DND-41 (cell line): ENCODE results near the gene MTHFR.

Source experiments
- ATAC-seq: fragments of 200-7000 bp; cut with Tn5 transposase; 3 replicates; pipeline ENCODE4 v1.9.1; 2021; ENCODE audit warnings: low read depth; ENCODE audit not compliant: insufficient read depth
- DNase-seq: peaks from one replicate; pipeline ENCODE4 v3.0.0-alpha.2; 2020
- H2AFZ ChIP-seq: 2 replicates; pipeline ENCODE4 v1.6.0; 2012; ENCODE audit warnings: low read depth, low read length
- H3K27ac ChIP-seq: 2 replicates; pipeline ENCODE4 v1.5.1; 2012; ENCODE audit warnings: low read length, inconsistent platforms
- H3K27me3 ChIP-seq: fragments of 200-600 bp; sonication (generic); 2 replicates; pipeline ENCODE4 v1.6.0; 2012; ENCODE audit warnings: low read length, mild to moderate bottlenecking, inconsistent platforms; ENCODE audit not compliant: insufficient read depth, poor library complexity
- H3K36me3 ChIP-seq: 2 replicates; pipeline ENCODE4 v1.5.1; 2012; ENCODE audit warnings: low read length, inconsistent platforms; ENCODE audit not compliant: insufficient read depth
- H3K4me1 ChIP-seq: 2 replicates; pipeline ENCODE4 v1.5.1; 2012; ENCODE audit warnings: mild to moderate bottlenecking, low read length; ENCODE audit not compliant: insufficient read depth
- H3K4me2 ChIP-seq: 2 replicates; pipeline ENCODE4 v1.6.0; 2012; ENCODE audit warnings: mild to moderate bottlenecking, moderate library complexity, low read length, inconsistent platforms; ENCODE audit not compliant: insufficient read depth
- H3K4me3 ChIP-seq, 2 experiments: fragments of 200-600 bp in 1 of 2; shearing (Covaris generic) in 1 of 2; 2 replicates each; pipeline ENCODE4 v1.5.1; 2012 to 2016; ENCODE audit warnings: inconsistent platforms in 2 of 2, low read length in 2 of 2, mild to moderate bottlenecking in 2 of 2, low read depth in 1 of 2, moderate library complexity in 1 of 2
- H3K79me2 ChIP-seq: 2 replicates; pipeline ENCODE4 v1.6.0; 2012; ENCODE audit warnings: low read length, inconsistent platforms; ENCODE audit not compliant: insufficient read depth
- H3K9ac ChIP-seq: 2 replicates; pipeline ENCODE4 v1.6.0; 2012; ENCODE audit warnings: low read depth, mild to moderate bottlenecking, inconsistent platforms, low read length, moderate library complexity
- H3K9me3 ChIP-seq: 2 replicates; pipeline ENCODE4 v1.5.1; 2012; ENCODE audit warnings: low read length, moderate library complexity, mild to moderate bottlenecking, inconsistent platforms; ENCODE audit not compliant: insufficient read depth, severe bottlenecking
- H4K20me1 ChIP-seq: 2 replicates; pipeline ENCODE4 v1.6.0; 2012; ENCODE audit warnings: low read length; ENCODE audit not compliant: insufficient read depth
- CTCF ChIP-seq: IDR thresholded peaks from 2 replicates; pipeline ENCODE4 v1.5.1; 2012; ENCODE audit warnings: borderline replicate concordance, low read length, moderate library complexity, mild to moderate bottlenecking; ENCODE audit not compliant: poor library complexity, severe bottlenecking; ENCODE audit errors: extremely low read depth
- EZH2 ChIP-seq: IDR thresholded peaks from 3 replicates; pipeline ENCODE4 v1.6.1; 2012; ENCODE audit warnings: borderline replicate concordance, low read depth, mild to moderate bottlenecking, moderate library complexity, low read length, inconsistent platforms; ENCODE audit not compliant: severe bottlenecking

MTHFR gene

DNA sequence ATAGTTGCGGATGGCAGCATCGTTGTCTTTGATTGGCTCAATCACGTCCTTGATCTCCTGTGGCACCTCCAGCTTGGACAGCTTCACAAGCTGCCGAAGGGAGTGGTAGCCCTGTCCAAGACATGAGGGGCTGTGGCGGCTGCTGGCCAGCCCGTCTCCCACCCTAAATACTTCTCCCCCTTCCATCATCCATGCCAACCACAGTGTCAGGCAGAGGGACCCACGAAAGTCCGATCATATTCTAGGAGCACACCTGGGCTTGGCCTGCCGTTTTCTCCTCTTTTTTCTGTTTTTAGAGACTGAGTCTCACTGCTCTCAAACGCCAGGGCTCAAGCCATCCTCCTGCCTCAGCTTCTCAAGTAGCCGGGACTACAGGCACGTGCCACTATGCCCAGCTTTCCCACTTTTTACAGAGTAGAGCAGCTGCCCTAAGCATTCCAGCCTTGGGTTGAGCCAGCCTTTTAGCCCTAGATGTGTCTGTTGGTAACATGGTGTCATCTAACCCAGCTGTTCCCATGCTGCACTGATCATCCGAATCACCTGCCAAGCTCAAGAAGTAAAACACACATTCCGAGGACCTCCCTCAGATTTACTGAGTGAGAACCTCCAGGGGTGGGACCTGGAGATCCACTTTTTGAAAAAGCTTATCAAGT lies 10.4 kb downstream of the MTHFR start:
- no peaks in the 10 kb centered on the region for H3K27me3 ChIP-seq
- no peak overlapping the region for H3K9ac ChIP-seq
- DNase-seq (no peak), ATAC-seq (no peak)
- no peaks in the 10 kb centered on the region for H3K79me2 ChIP-seq
- H4K20me1 ChIP-seq = no peaks in the 10 kb centered on the region
- no peak overlapping the region for H3K4me3 ChIP-seq
- no peak overlapping the region for H3K27ac ChIP-seq
- H3K4me1 ChIP-seq = no peaks in the 10 kb centered on the region
- H3K4me2 ChIP-seq = no peak overlapping the region
- TF ChIP-seq CTCF (no peak), EZH2 (no peak)
- H2AFZ ChIP-seq = no peak overlapping the region
- H3K9me3 ChIP-seq = no peaks in the 10 kb centered on the region
- H3K36me3 ChIP-seq = peaks cover 29% of the 10 kb centered on the region

- H4K20me1 ChIP-seq = no peaks in the 10 kb centered on the region
- H3K4me2 ChIP-seq = no peak overlapping the region
- TF ChIP-seq CTCF (no peak), EZH2 (no peak)
- no peaks in the 10 kb centered on the region for H3K79me2 ChIP-seq
- H3K9ac ChIP-seq = no peak overlapping the region
- no peak for ATAC-seq
- no peaks in the 10 kb centered on the region for H3K9me3 ChIP-seq
- peaks cover 23% of the 10 kb centered on the region for H3K36me3 ChIP-seq
- DNase-seq = no peak
- H3K27me3 ChIP-seq = no peaks in the 10 kb centered on the region
- H3K4me3 ChIP-seq = no peak overlapping the region
- no peak overlapping the region for H3K27ac ChIP-seq
- H3K4me1 ChIP-seq = no peaks in the 10 kb centered on the region
- H2AFZ ChIP-seq = no peak overlapping the region
Observed at GRCh38 chr1:11794446-11795237, 11.1 kb downstream of the MTHFR start.

- Histone ChIP-seq H3K79me2 (no peaks in the 10 kb centered on the region), H3K9me3 (no peaks in the 10 kb centered on the region), H2AFZ (no peak overlapping the region), H3K27me3 (no peaks in the 10 kb centered on the region), H4K20me1 (no peaks in the 10 kb centered on the region), H3K4me1 (no peaks in the 10 kb centered on the region), H3K36me3 (peaks cover 23% of the 10 kb centered on the region), H3K9ac (no peak overlapping the region), H3K4me3 (no peak overlapping the region), H3K27ac (no peak overlapping the region), H3K4me2 (no peak overlapping the region)
- ATAC-seq = no peak
- no peak for TF ChIP-seq CTCF
- DNase-seq = no peak
Observed at GRCh38 chr1:11793819-11794218, 11.9 kb downstream of the MTHFR start.
